HL-60/S4 (cell line): Measurements from ENCODE around the gene DAP3.
"Not testable (repeated sequence)": the region's sequence is repeated elsewhere in the genome, so short reads cannot be mapped to it uniquely, and the experiment has no call there.

Source experiments
- in situ Hi-C: fragments of 300-500 bp; cut with MboI; formaldehyde crosslinking; loops from 2 replicates; pipeline ENCODE4 v1.14.3; 2022; ENCODE audit warnings: low sequenced_read_pairs

DAP3 gene

GRCh38 chr1:155680531-155680930 lies 8.4 kb upstream of the DAP3 start:
- in situ Hi-C loops, result no loop called here

- in situ Hi-C loops, result no loop called here
These were observed 7.1 kb upstream of the DAP3 start for GRCh38 chr1:155681776-155682175.

GRCh38 chr1:155687705-155688323 lies 1.1 kb upstream of the DAP3 start:
- in situ Hi-C loops, result not testable (repeated sequence)

- in situ Hi-C loops, result no loop called here
These were observed 389 bp upstream of the DAP3 start, which contains the start of gene YY1AP1 for GRCh38 chr1:155688324-155689080. Gene YY1AP1 (minus strand): TSS chr1:155688774. CDS start chr1:155680436, 8,338 bp downstream.

GRCh38 chr1:155691992-155692528 lies 3.2 kb downstream of the DAP3 start:
- in situ Hi-C loops, result no loop called here

- in situ Hi-C loops, result no loop called here
These were observed 5.3 kb downstream of the DAP3 start for GRCh38 chr1:155694167-155694566.

- in situ Hi-C loops, result no loop called here
These were observed 6.2 kb downstream of the DAP3 start for GRCh38 chr1:155695072-155695471.

GRCh38 chr1:155695608-155696007 lies 6.7 kb downstream of the DAP3 start:
- in situ Hi-C loops, result no loop called here

- in situ Hi-C loops, result no loop called here
These were observed 7.6 kb downstream of the DAP3 start for GRCh38 chr1:155696524-155696923.

GRCh38 chr1:155697046-155697445 lies 8.2 kb downstream of the DAP3 start:
- in situ Hi-C loops, result no loop called here

- in situ Hi-C loops, result not testable (repeated sequence)
These were observed 8.7 kb downstream of the DAP3 start for GRCh38 chr1:155697616-155698015.

GRCh38 chr1:155698382-155699038 lies 9.6 kb downstream of the DAP3 start:
- in situ Hi-C loops, result no loop called here

- in situ Hi-C loops, result not testable (repeated sequence)
These were observed 10.2 kb downstream of the DAP3 start for GRCh38 chr1:155699062-155699461.

- in situ Hi-C loops, result not testable (repeated sequence)
These were observed 12.8 kb downstream of the DAP3 start for GRCh38 chr1:155701675-155702074.

GRCh38 chr1:155703216-155703615 lies 14.3 kb downstream of the DAP3 start:
- in situ Hi-C loops, result no loop called here

- in situ Hi-C loops, result not testable (repeated sequence)
These were observed 15.5 kb downstream of the DAP3 start for GRCh38 chr1:155704414-155704813.

- in situ Hi-C loops, result no loop called here
These were observed 17.2 kb downstream of the DAP3 start for GRCh38 chr1:155706139-155706538.

GRCh38 chr1:155709391-155709790 lies 20.5 kb downstream of the DAP3 start:
- in situ Hi-C loops, result no loop called here

- in situ Hi-C loops, result not testable (repeated sequence)
These were observed 22.6 kb downstream of the DAP3 start for GRCh38 chr1:155711457-155711856.

GRCh38 chr1:155712636-155713035 lies 23.7 kb downstream of the DAP3 start:
- in situ Hi-C loops, result not testable (repeated sequence)

GRCh38 chr1:155713075-155713474 lies 24.2 kb downstream of the DAP3 start:
- in situ Hi-C loops, result no loop called here

GRCh38 chr1:155715056-155715455 lies 26.2 kb downstream of the DAP3 start:
- in situ Hi-C loops, result not testable (repeated sequence)
